Neural cell (in vitro differentiated cells): ENCODE measurements around the gene ERMAP.

Experiments
- POLR2AphosphoS5 ChIP-seq: IDR thresholded peaks from 2 replicates; pipeline ENCODE4 v1.6.1; 2012
- RAD21 ChIP-seq: fragments of 450-650 bp; conservative IDR thresholded peaks from 2 replicates; pipeline ENCODE4 v1.6.1; 2014; ENCODE audit warnings: antibody characterized with exemption, mild to moderate bottlenecking, moderate library complexity
- TF ChIP-seq, protein P1 (sequence below): fragments of 450-650 bp; IDR thresholded peaks from 2 replicates; pipeline ENCODE4 v1.5.1; 2014; ENCODE audit warnings: antibody characterized with exemption, mild to moderate bottlenecking, moderate library complexity; ENCODE audit not compliant: poor library complexity, severe bottlenecking

DNA sequence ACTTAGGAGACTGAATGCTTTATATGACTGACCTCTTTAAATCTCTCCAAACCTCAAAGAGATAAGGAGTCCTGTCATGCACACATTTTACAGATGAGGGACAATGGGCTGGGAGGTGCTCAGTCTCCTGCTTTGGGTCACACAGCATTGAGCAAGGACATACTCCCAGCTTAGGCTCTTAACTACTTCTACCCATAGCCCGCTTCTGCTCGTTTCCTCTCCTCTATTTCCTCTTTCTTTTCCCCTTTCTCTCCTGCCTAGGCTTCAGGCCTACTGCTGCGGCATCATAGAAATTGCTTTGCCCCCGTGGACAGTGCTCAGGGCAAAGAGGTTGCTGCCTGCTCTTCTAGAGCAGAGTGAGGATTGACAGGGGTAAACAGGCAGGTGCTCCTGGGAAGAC lies 17.1 kb downstream of the ERMAP start:
- no peak for TF ChIP-seq POLR2AphosphoS5
- no peak for TF ChIP-seq RAD21
- TF ChIP-seq, protein P1, sequence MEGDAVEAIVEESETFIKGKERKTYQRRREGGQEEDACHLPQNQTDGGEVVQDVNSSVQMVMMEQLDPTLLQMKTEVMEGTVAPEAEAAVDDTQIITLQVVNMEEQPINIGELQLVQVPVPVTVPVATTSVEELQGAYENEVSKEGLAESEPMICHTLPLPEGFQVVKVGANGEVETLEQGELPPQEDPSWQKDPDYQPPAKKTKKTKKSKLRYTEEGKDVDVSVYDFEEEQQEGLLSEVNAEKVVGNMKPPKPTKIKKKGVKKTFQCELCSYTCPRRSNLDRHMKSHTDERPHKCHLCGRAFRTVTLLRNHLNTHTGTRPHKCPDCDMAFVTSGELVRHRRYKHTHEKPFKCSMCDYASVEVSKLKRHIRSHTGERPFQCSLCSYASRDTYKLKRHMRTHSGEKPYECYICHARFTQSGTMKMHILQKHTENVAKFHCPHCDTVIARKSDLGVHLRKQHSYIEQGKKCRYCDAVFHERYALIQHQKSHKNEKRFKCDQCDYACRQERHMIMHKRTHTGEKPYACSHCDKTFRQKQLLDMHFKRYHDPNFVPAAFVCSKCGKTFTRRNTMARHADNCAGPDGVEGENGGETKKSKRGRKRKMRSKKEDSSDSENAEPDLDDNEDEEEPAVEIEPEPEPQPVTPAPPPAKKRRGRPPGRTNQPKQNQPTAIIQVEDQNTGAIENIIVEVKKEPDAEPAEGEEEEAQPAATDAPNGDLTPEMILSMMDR, result no peak
